Transverse colon (tissue), 4 donors: ENCODE measurements around the gene GPR176.

Experiments used
- EP300 ChIP-seq: sonication (generic); formaldehyde crosslinking; IDR thresholded peaks from one replicate; pipeline ENCODE4 v1.6.1; 2017; ENCODE audit warnings: antibody characterized with exemption, low read depth
- POLR2AphosphoS5 ChIP-seq, 3 donors: sonication (generic); formaldehyde crosslinking; IDR thresholded peaks; one replicate each; pipeline ENCODE4 v1.6.1; 2016; ENCODE audit warnings: antibody characterized with exemption in 3 of 3
- TF ChIP-seq, protein P1 (sequence below), 5 experiments: fragments of 200-600 bp in 3 of 5; fragments of 450-650 bp in 2 of 5; sonication (generic) in 3 of 5; IDR thresholded peaks; 1 replicate in 2 of 5; 2 replicates in 3 of 5; pipeline ENCODE4 v1.5.1; 2016 to 2017; ENCODE audit warnings: antibody characterized with exemption in 5 of 5, inconsistent platforms in 3 of 5, mild to moderate bottlenecking in 2 of 5, moderate library complexity in 1 of 5

DNA sequence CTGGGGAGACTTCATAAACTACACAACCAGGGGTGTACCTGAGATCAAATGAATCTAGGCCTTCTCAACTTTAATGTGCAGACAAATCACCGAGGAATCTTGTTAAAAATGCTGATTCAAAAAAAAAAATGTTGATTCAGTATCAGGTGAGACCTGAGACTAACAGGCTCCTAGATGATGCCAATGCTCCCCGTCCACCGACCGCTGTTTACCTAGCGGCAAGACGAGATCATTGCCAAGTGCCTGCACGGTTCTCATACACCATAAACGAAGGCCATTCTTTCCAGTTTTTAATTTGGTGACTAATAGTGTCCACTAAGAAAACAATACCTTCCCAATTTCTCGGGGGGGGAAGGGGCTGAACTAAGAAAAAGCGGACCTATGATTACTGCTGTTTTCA lies 134.9 kb downstream of the GPR176 start:
- TF ChIP-seq, protein P1, sequence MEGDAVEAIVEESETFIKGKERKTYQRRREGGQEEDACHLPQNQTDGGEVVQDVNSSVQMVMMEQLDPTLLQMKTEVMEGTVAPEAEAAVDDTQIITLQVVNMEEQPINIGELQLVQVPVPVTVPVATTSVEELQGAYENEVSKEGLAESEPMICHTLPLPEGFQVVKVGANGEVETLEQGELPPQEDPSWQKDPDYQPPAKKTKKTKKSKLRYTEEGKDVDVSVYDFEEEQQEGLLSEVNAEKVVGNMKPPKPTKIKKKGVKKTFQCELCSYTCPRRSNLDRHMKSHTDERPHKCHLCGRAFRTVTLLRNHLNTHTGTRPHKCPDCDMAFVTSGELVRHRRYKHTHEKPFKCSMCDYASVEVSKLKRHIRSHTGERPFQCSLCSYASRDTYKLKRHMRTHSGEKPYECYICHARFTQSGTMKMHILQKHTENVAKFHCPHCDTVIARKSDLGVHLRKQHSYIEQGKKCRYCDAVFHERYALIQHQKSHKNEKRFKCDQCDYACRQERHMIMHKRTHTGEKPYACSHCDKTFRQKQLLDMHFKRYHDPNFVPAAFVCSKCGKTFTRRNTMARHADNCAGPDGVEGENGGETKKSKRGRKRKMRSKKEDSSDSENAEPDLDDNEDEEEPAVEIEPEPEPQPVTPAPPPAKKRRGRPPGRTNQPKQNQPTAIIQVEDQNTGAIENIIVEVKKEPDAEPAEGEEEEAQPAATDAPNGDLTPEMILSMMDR (IDR thresholded peaks at IDR 0.05): no peak
- no peak for TF ChIP-seq EP300
- TF ChIP-seq POLR2AphosphoS5 (IDR thresholded peaks at IDR 0.05): no peak
